ENCODE data around the gene JADE2. TPM values are rescaled to one million over a fixed set of nuclear protein-coding genes. Genes with fewer than 3 reads are reported as not detected.
A peak's percentile ranks its signal among the peaks of the same experiment; 100 is the strongest.

Gene JADE2
- total RNA-seq, 1 experiment from 2014 or later = 39.9 TPM

GRCh38 chr5:134560698-134561097 is 35.2 kb downstream of the JADE2 start (continued):
- TF ChIP-seq MAX (IDR thresholded peaks at IDR 0.05) = no peak
- TF ChIP-seq ELF1 (IDR thresholded peaks at IDR 0.05; ENCODE audit: borderline replicate concordance, low read depth) = no peak
- no peak for TF ChIP-seq EZH2phosphoT487 (IDR thresholded peaks at IDR 0.05; ENCODE audit: borderline replicate concordance)

GRCh38 chr5:134561871-134562296 is 36.4 kb downstream of the JADE2 start:
- peak; percentile 48 for TF ChIP-seq RAD21 (IDR thresholded peaks at IDR 0.05; ENCODE audit: low read depth)
- peak; percentile 36 to 61 (median 54); a peak in 5 of 6 replicates for TF ChIP-seq CTCF (IDR thresholded peaks at IDR 0.05 in 2 of 3, conservative IDR thresholded peaks at IDR 0.05 in 1 of 3; ENCODE audit: borderline replicate concordance in 1 of 3, insufficient read depth in 1 of 3, low read depth in 2 of 3, low read length in 2 of 3)
- TF ChIP-seq POLR2AphosphoS5 (IDR thresholded peaks at IDR 0.05; ENCODE audit: low read depth, low read length) = no peak
- TF ChIP-seq REST (IDR thresholded peaks at IDR 0.05; ENCODE audit: low read depth) = no peak
- TF ChIP-seq ELF1 (IDR thresholded peaks at IDR 0.05; ENCODE audit: borderline replicate concordance, low read depth) = no peak
- TF ChIP-seq CBX3 (IDR thresholded peaks at IDR 0.05; ENCODE audit: low read depth) = no peak
- TF ChIP-seq EZH2phosphoT487 (IDR thresholded peaks at IDR 0.05; ENCODE audit: borderline replicate concordance) = no peak
- no peak for TF ChIP-seq ZNF274 (IDR thresholded peaks at IDR 0.05; ENCODE audit: low read depth, low read length)
- peak; percentile 87 for ATAC-seq
- Histone ChIP-seq H3K9me3 (ENCODE audit: control insufficient read depth in 1 of 2, insufficient read depth in 1 of 2, low read depth in 1 of 2, low read length in 2 of 2) (no peaks in the 10 kb centered on the region), H3K4me3 (replicated peaks in 1 of 2; ENCODE audit: low read depth in 1 of 2, low read length in 2 of 2) (no peak overlapping the region), H3K79me2 (ENCODE audit: insufficient read depth, low read length) (no peaks in the 10 kb centered on the region), H2AFZ (ENCODE audit: low read depth, low read length, poor library complexity, severe bottlenecking) (no peak overlapping the region), H3K27ac (ENCODE audit: low read depth, low read length) (peak overlapping the region; percentile 41), H3K4me1 (ENCODE audit: control insufficient read depth in 1 of 2, insufficient read depth in 2 of 2, low read length in 2 of 2) (peaks cover under 1 to 9% of the 10 kb centered on the region in 2 experiments; a peak in 3 of 4 replicates), H3K9ac (ENCODE audit: low read length) (no peak overlapping the region), H3K4me2 (ENCODE audit: low read length) (no peak overlapping the region), H3K36me3 (ENCODE audit: control insufficient read depth in 1 of 2, insufficient read depth in 2 of 2, low read length in 2 of 2) (peaks cover 18 to 32% of the 10 kb centered on the region in 2 experiments), H4K20me1 (ENCODE audit: insufficient read depth) (no peaks in the 10 kb centered on the region), H3K27me3 (ENCODE audit: insufficient read depth, low read length) (no peaks in the 10 kb centered on the region), H3K9me2 (ENCODE audit: insufficient read depth) (no peaks in the 10 kb centered on the region)
- RAD21 ChIA-PET (ENCODE audit: low non-redundant PET in 1 of 2, low total read pairs in 2 of 2, uncharacterized antibody in 2 of 2, unreplicated experiment in 2 of 2) = no interaction called here
- CTCF ChIA-PET = interaction anchor here (1.0 kb wide), 1 partner anchor 26 kb away, joined by 3 read pairs; no protein-coding TSS in a partner anchor
- intact Hi-C loops (cut with micrococcal nuclease) = no loop called here
- POLR2A ChIA-PET = no interaction called here
- no TSS peak for BruUV-seq (replicated peaks)
- DNase-seq (ENCODE audit: low read depth, low spot score) = peak; percentile 7
